Measurements from ENCODE around the gene EIF2S3B. TPM values are rescaled to one million over a fixed set of nuclear protein-coding genes. Genes with fewer than 3 reads are reported as not detected.
A peak's percentile ranks its signal among the peaks of the same experiment; 100 is the strongest.

EIF2S3B gene
- total RNA-seq, 1 donor = 9.5 TPM

- H3K4me3 ChIP-seq (ENCODE audit: low read depth, low read length) = no peak overlapping the region
- TF ChIP-seq CTCF (IDR thresholded peaks at IDR 0.05; ENCODE audit: insufficient read depth, low read depth, low read length) = no peak
- peak; percentile 50 for DNase-seq (ENCODE audit: low read depth)
Observed at GRCh38 chr12:10497602-10498001, 8.1 kb upstream of the EIF2S3B start.

GRCh38 chr12:10498042-10498441 lies 7.6 kb upstream of the EIF2S3B start:
- TF ChIP-seq CTCF (IDR thresholded peaks at IDR 0.05; ENCODE audit: insufficient read depth, low read depth, low read length) = no peak
- no peak for DNase-seq (ENCODE audit: low read depth)
- no peak overlapping the region for H3K4me3 ChIP-seq (ENCODE audit: low read depth, low read length)

- TF ChIP-seq CTCF (IDR thresholded peaks at IDR 0.05; ENCODE audit: insufficient read depth, low read depth, low read length) = peak; percentile 41
- no peak overlapping the region for H3K4me3 ChIP-seq (ENCODE audit: low read depth, low read length)
- DNase-seq (ENCODE audit: low read depth) = peak; percentile 28
Observed at GRCh38 chr12:10501030-10501429, 4.7 kb upstream of the EIF2S3B start.

- no peak for TF ChIP-seq CTCF (IDR thresholded peaks at IDR 0.05; ENCODE audit: insufficient read depth, low read depth, low read length)
- DNase-seq (ENCODE audit: low read depth) = no peak
- no peak overlapping the region for H3K4me3 ChIP-seq (ENCODE audit: low read depth, low read length)
Observed at GRCh38 chr12:10503460-10503859, 2.2 kb upstream of the EIF2S3B start.

GRCh38 chr12:10511756-10512355 lies 6.2 kb downstream of the EIF2S3B start:
- no peak overlapping the region for H3K4me3 ChIP-seq (ENCODE audit: low read depth, low read length)
- DNase-seq (ENCODE audit: low read depth) = no peak
- no peak for TF ChIP-seq CTCF (IDR thresholded peaks at IDR 0.05; ENCODE audit: insufficient read depth, low read depth, low read length)

- no peak for TF ChIP-seq CTCF (IDR thresholded peaks at IDR 0.05; ENCODE audit: insufficient read depth, low read depth, low read length)
- H3K4me3 ChIP-seq (ENCODE audit: low read depth, low read length) = no peak overlapping the region
- no peak for DNase-seq (ENCODE audit: low read depth)
Observed at GRCh38 chr12:10512798-10513197, 7.1 kb downstream of the EIF2S3B start.

- DNase-seq (ENCODE audit: low read depth) = no peak
- TF ChIP-seq CTCF (IDR thresholded peaks at IDR 0.05; ENCODE audit: insufficient read depth, low read depth, low read length) = no peak
- H3K4me3 ChIP-seq (ENCODE audit: low read depth, low read length) = no peak overlapping the region
Observed at GRCh38 chr12:10521555-10521954, 15.9 kb downstream of the EIF2S3B start.
